Panc1 (cell line): ENCODE results near the gene KASH5.

Experiments
- POLR2AphosphoS5 ChIP-seq: IDR thresholded peaks from 2 replicates; pipeline ENCODE4 v1.6.1; 2012; ENCODE audit warnings: mild to moderate bottlenecking, low read depth, low read length, moderate library complexity
- REST ChIP-seq, 2 experiments: IDR thresholded peaks; 2 replicates each; pipeline ENCODE4 v1.6.1; 2011 to 2012; ENCODE audit warnings: low read depth in 2 of 2, control low read depth in 1 of 2, low read length in 1 of 2, mild to moderate bottlenecking in 1 of 2, moderate library complexity in 1 of 2; ENCODE audit not compliant: insufficient read depth in 1 of 2
- SIN3A ChIP-seq: IDR thresholded peaks from 2 replicates; pipeline ENCODE4 v1.6.1; 2012; ENCODE audit warnings: low read depth, mild to moderate bottlenecking, low read length, moderate library complexity, borderline replicate concordance; ENCODE audit not compliant: insufficient read depth
- TF ChIP-seq, protein P1 (sequence below): fragments of 450-650 bp; IDR thresholded peaks from 2 replicates; pipeline ENCODE4 v1.5.1; 2017; ENCODE audit warnings: mild to moderate bottlenecking

- TF ChIP-seq SIN3A = no peak
- TF ChIP-seq, protein P1, sequence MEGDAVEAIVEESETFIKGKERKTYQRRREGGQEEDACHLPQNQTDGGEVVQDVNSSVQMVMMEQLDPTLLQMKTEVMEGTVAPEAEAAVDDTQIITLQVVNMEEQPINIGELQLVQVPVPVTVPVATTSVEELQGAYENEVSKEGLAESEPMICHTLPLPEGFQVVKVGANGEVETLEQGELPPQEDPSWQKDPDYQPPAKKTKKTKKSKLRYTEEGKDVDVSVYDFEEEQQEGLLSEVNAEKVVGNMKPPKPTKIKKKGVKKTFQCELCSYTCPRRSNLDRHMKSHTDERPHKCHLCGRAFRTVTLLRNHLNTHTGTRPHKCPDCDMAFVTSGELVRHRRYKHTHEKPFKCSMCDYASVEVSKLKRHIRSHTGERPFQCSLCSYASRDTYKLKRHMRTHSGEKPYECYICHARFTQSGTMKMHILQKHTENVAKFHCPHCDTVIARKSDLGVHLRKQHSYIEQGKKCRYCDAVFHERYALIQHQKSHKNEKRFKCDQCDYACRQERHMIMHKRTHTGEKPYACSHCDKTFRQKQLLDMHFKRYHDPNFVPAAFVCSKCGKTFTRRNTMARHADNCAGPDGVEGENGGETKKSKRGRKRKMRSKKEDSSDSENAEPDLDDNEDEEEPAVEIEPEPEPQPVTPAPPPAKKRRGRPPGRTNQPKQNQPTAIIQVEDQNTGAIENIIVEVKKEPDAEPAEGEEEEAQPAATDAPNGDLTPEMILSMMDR = no peak
- TF ChIP-seq POLR2AphosphoS5 = no peak
- no peak for TF ChIP-seq REST (IDR thresholded peaks at IDR 0.05; ENCODE audit: insufficient read depth in 1 of 2, low read depth in 2 of 2, low read length in 1 of 2)
These were observed 53.9 kb downstream of the KASH5 start for GRCh38 chr19:49441960-49442350.
